Amniotic epithelial cell (primary cell): Measurements from ENCODE around the gene ADIPOR1.
A peak's percentile ranks its signal among the peaks of the same experiment; 100 is the strongest.
"Not testable (repeated sequence)": the region's sequence is repeated elsewhere in the genome, so short reads cannot be mapped to it uniquely, and the experiment has no call there.

Experiments
- DNase-seq: peaks from one replicate; pipeline ENCODE4 v3.0.0-alpha.2; 2010; ENCODE audit warnings: low read depth

The ADIPOR1 gene, protein sequence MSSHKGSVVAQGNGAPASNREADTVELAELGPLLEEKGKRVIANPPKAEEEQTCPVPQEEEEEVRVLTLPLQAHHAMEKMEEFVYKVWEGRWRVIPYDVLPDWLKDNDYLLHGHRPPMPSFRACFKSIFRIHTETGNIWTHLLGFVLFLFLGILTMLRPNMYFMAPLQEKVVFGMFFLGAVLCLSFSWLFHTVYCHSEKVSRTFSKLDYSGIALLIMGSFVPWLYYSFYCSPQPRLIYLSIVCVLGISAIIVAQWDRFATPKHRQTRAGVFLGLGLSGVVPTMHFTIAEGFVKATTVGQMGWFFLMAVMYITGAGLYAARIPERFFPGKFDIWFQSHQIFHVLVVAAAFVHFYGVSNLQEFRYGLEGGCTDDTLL

DNA sequence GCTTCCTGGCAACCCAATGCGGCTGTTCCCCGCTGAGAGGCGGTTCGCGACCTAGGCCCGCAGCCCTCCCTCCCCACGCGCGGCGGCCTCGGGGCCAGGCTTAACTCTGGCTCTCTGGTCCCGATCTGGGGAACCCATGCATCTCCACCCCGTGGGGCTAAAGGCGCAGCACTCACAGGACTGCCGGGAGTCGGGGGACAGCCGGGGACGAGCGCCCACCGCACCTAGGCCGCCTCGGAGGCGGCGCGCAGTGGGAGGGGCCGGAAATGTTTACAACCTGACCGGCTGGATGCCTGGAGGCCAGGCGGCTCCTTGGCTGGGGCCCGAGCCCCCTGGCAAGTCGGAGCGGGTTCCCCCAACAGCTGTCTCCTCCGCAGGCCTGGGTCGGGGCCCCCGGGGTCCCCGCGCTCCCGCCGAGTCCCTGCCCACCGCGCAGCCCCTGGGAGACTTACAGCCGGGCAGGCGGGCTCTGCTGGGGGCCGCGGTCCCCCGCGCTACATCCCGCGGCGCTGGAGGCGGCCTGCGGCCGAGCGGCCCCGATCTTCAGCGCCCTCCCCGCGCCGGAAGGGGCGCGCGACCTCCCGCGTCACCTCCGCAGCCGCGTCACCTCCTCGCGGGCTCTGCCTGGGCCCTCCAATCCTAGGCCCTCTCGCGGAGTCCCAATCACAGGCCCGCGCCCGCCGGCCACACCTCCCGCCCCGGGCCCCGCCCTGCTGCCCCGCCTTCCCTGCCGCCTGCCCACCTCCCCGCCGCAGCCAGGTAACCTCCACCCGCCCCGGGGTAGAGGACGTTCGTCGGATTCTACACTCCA lies at the start of gene ADIPOR1:
TSS of gene ADIPOR1 (minus strand) at position 580 of the 811 bp plus-strand sequence. CDS start 7,242 bp downstream, outside the sequence.
- peak; percentile 77 for DNase-seq

DNA sequence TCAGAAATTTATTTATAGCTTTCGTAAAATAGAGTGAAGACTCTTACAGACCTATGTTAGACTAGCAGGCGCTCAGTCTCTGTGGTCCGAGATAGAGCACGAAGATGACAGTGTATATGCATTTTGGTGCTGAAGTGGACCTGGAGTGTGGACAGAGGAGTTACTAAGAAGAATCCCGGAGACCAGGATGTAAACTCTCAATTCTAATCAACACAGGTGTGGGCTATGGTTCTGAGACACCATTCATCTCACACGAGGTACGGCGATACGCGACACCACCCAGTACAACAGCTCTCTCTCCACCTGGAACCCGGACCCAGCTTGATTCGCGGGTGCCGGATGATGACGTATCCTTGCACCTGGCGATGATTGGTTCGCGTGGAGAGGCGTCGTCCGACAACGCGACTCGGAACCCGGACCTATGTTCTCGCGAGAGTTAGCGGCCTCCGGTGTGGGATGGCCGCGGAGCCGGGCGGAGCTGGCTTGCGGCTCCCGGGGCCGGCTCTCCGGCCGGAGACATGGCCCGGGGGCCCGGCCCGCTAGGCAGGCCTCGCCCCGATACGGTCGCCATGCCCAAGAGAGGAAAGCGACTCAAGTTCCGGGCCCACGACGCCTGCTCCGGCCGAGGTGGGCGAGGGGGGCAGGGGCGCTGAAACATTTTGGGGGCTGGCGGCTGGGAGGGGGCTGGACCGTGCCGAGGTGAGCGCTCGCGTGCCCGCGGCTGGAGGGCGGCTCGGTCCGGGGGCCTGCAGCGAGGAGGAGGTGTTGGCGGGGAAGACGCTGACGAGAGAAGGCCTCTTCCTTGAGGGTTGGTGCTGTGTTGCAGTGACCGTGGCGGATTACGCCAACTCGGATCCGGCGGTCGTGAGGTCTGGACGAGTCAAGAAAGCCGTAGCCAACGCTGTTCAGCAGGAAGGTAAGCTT lies 49.1 kb upstream of the ADIPOR1 start, which contains the start of gene TMEM183A:
TSS of gene TMEM183A (plus strand) at position 427 of the 924 bp plus-strand sequence. CDS start at position 519, 92 bp downstream.
- peak; percentile 93 for DNase-seq

DNA sequence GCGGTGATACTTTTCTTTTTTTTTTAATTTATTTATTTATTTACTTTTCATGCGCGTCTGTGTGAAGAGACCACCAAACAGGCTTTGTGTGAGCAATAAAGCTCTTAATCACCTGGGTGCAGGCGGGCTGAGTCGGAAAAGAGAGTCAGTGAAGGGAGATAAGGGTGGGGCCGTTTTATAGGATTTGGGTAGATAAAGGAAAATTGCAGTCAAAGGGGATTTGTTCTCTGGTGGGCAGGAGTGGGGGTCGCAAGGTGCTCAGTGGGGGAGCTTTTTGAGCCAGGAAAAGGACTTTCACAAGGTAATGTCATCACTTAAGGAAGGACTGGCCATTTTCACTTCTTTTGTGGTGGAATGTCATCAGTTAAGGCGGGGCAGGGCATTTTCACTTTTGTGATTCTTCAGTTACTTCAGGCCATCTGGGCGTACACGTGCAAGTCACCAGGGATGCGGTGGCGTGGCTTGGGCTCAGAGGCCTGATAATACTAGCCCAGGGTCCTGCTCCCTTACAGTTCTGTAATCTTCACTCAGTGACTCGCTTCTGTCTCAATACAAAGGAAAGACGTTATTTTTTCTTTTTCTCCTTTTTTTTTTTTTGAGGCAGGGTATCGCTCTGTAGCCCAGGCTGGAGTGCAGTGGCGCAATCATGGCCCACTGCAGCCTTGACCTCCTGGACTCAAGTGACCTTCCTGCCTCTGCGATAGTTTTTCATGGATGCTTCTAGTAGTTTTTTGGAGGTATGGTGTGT lies 47.5 kb upstream of the ADIPOR1 start:
- not testable (repeated sequence) for DNase-seq

DNA sequence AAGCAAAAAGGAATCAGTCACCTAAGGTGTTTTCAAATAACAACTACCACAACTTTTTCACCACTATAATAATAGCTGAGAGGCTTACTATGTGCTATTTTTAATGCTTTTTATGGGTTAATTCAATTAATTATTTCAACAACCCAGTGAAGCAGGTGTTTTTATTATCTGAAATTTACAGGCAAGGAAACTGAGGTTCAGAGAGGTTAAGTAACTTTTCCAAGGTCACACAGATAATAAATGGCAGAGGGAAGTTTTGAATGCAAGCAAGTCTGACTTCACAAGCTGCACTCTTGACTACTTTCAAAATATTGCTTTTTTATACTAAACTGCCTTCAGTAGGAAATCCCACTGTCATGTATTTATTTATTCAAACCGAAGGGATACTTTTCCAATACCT lies 44.8 kb upstream of the ADIPOR1 start:
- no peak for DNase-seq

DNA sequence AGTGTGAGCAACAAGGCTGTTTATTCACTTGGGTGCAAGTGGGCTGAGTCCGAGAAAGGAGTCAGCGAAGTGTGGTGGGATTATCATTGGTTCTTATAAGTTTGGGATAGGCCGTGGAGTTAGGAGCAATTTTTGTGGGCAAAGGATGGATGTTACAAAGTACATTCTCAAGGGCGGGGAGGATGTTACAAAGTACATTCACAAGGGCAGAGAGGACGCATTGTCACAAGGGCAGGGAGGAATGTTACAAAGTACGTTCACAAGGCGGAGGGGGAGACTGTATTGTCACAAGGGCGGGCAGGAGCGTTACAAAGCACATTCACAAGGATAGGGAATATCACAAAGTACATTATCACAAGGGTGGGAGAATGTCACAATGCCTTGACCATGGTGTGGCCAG lies 43.9 kb upstream of the ADIPOR1 start:
- DNase-seq = no peak

DNA sequence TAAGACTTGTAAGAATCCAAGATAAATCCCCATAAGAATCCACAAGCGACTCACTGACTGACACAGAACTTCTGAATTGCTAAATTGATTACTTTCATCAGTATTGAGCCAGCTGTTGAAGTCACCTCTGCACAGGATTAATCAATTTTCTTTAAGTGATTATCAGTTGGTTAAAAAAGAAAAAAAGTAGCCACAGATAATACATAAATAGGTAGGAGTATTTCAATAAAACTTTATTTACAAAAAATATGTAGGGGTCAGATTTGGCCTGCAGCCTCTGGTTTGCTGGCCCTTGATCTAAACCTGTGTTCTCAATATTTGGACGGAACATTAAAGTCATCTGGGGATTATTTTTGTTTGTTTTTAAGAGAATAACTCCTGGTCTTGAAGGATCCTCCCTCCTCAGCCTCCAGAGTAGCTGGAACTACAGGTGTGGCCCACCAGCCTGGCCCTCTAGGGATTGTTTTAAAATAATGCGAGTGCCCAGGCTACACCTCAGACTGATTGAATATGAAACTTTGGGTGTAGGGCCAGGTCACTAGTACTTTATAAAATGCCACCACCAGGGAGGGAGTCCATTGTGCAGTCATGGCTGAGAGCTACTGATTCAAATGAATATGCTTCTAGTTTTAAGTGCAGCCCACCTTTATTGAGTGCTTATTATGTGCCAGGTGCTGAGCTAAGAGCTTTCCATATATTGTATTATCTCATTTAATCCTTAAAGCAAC lies 42.3 kb upstream of the ADIPOR1 start:
- DNase-seq = no peak

DNA sequence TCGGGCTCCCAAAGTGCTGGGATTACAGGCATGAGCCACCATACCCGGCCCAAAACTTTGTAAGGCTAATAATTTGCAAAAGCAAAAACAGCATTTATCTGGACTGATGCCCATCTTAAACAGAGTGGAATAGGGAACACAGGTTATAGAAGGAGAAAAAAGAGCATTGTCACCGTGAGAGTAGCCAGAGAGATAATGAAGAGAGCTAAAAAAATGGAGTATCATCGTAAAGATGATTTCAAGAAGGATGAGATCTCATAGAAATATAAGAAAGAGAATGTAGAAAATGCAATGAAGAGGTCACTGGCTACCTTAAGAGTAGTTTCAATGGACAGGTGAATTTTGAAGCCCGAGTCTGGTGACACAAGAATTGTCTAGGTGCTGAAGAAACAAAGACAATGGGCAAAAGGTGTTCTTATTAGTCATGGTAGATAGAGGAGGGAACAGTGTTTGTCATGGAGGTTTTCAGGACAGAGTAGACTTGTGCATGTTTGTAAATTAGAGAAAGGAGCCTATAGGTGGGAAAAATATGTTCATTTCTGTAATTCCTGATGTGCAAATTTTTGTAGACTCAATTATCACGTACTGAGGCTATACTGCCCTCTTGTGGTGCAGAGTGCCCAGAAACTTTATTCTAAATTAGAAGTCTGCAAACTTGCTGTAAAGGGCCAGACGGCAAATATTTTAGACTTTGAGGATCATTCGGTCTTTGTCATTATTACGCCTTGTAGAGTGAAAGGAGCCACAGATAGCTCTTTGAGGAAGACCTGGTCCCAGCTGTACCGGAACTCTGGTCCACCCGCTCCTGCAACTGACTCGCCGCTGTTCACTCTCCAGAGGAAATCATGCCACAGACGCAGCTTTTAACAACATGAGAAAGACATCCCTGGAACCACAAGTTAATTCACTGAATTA lies 41.0 kb upstream of the ADIPOR1 start:
- peak; percentile 45 for DNase-seq

DNA sequence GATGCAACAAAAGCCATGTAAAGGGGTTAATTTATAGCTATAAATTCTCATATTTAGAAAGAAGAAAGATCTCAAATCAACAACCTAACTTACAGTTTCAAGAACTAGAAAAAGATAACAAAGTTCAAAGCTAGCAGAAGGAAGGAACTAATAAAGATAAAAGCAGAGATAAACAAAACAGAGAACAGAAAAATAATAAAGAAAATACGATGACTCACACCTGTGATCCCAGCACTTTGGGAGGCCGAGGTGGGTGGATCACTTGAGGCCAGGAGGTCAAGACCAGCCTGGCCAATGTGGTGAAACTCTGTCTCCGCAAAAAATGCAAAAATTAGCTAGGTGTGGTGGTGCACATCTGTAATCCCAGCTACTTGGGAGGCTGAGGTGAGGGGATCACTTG lies 36.6 kb upstream of the ADIPOR1 start:
- peak; percentile 8 for DNase-seq

DNA sequence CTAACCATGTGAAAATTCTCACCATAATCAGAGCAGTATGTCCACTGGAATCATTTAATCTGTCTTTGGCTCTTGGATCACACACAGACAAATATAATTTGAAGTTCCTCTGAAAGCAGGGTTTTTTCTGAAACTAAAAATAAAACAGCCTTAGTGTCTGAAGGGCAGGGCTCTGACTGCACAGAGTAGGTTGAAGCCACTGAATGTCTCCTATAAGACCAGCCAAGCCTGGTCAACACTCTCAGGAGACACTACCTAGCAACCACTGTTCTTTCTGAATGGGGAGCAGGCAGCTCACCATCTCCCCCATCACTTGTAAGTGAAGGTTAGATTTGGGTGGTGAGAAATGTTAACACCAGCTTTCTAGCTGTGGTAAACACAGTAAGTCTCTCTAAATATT lies 33.0 kb upstream of the ADIPOR1 start:
- no peak for DNase-seq

DNA sequence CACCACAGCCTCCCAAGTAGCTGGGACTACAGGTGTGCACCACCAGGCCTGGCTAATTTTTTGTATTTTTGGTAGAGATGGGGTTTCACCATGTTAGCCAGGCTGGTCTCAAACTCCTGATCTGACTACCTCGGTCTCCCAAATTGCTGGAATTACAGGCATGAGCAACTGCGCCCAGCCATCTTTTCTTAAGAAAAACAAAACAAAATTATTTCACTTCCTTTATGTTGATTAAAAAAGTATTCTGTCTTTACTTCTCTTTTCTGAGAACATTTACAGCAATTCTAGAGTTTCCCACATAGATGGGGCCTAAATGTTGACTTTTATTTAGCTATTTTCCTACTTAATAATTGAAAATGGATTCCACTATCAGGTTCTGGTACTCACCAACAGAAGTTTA lies 31.8 kb upstream of the ADIPOR1 start:
- no peak for DNase-seq

DNA sequence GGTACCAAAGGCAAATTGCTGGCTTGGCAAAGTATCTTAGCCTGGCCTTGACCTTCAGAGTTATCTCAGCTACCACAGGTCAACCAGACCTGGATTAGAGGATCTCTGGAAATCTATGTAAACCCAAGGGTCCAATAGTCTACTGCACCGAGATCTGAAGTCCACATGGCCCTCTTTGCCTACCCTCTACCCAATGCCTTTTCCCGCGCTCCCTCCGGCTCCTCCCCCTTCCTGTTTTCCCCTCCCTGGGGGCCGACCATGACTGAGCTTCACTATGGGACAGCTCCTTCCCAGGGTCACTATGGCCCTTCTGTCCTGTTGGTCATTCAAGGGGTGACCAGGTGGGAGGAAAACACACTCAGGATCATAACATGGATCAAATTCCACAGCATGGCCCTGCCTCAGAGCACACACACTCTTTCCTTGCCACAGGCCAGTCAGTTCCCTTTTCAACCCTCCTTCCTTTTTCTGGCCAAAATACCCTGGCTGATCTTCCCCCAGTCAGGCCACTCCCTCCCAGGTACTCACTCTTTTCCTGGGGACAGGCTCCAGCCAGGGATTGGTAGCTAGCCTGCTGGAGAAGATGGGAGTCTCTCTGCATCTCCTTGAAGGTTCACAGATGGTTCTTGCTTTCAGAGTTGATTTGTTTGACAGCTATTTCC lies 29.9 kb upstream of the ADIPOR1 start:
- DNase-seq = no peak

DNA sequence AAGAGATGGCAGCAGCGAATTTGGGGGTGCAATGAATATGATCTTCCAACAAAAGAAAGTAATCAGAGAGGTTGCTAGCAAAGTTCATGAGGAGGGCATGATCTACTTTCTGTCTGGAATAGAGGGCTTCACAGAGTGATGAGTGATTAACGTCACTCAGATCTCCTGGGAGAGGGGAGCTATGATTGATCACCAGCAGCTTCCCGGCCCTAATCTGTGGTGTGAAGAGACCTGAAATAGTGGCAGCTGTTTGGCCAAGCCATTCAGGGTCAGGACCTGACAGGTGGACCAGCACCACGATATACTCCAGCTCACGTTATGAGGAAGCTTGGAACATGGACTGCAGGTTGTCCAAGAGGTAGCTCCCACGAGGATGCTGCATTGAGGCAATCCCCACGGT lies 29.1 kb upstream of the ADIPOR1 start:
- DNase-seq = no peak

DNA sequence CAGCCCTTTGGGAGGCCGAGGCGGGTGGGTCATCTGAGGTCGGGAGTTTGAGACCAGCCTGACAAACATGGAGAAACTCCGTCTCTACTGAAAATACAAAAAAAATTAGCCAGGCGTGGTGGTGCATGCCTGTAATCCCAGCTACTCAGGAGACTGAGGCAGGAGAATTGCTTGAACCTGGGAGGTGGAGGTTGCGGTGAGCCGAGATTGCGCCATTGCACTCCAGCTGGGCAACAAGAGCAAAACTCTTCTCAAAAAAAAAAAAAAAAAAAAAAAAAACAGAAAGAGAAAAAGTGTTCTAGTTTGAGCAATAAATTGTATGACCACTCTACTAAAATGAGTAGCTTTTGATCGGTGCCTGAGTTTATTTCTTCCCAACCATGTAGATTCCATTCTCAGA lies 28.0 kb upstream of the ADIPOR1 start:
- not testable (repeated sequence) for DNase-seq

DNA sequence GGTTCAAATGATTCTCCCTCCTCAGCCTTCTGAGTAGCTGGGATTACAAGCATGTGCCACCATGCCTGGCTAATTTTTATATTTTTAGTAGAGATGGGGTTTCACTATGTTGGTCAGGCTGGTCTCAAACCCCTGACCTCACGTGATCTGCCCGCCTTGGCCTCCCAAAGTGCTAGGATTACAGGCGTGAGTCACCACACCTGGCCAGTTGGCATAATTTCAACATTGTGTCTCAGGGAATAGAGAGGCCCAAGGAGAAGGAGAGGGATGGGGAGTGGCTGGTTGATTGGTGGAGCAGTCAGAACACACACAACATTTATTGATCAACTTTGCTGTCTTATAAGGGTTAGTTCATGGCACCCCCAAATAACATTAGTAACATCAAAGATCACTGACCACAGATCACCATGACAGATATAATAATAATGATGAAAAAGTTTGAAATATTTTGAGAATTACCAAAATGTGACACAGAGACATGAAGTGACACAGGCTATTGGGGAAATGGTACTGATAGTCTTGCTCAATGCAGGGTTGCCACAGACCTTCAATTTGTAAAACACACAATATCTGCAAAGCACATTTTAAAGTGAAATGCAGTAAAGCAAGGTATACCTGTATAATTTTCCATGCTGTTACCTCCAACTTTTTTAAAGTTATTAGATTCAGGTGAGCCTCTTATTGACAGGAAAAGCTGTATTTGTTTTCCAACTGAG lies 24.8 kb upstream of the ADIPOR1 start:
- DNase-seq = no peak

DNA sequence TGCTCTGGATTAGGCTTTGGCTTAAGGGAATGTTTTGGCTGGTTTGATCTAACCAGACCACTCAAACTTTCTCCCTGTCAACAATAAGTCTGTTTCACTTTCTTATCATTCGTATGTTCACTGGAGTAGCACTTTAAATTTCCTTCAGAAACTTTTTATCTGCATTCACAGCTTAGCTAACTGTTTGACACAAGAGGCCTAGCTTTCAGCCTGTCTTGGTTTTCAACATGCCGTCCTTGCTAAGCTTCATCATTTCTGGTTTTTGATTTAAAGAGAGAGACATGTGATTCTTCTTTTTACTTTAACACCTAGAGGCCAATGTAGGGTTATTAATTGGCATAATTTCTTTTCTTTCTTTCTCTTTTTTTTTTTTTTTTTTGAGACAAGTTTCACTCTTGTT lies 23.8 kb upstream of the ADIPOR1 start:
- DNase-seq = no peak

DNA sequence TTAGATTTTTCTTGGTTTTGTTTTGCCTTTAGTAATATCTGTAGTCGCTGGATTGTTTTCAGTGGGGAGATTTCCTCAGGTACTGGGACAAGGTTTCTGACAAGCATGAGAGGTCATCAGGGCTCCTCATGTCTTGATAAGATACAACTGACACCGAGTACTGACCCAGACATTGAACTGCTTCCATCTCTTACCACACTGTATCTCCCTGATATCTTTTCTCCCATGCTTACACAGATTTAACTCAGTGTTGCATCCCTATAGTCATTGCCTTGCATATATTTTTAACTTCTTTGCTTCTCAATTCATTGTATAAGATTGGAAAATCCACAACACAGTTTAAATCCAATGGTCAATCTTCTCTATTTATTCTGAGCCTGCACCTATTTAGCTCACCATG lies 21.3 kb upstream of the ADIPOR1 start:
- DNase-seq = no peak

DNA sequence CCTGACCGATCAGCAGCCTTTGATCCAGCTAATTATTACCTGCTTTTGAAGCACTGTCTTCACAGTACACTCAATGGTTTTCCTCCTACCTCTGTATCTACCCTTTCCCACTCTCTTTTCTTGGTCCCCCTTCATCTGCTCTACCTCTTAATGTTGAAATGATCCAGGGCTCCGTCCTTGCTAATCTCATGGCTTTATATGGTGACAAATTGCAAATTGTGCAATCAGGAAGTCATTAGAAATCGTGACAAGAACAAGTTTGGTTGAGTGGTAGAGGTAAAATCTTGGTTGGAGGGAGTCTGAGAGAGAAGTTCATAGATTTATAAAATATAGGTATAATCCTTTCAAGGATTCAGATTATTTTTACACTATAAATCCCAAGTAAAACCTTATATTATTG lies 18.5 kb upstream of the ADIPOR1 start:
- no peak for DNase-seq

DNA sequence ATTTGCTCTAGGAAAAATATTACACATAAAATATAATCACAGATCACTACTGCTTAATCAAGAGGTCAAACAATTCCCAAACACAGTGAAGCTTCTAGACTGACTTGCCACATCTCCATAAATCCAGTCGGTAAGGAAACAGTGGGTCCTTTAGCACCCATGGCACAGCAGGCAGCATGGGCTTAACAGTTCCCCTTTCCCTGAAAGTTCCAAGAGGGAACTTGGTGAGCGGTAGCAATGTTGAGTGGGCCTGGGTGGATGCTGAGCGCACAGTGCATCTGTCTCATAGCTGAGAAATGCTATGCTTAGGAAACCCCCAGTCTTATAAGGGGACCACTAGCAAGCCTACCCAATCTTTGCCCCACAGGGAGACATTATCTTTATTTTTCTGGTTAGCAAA lies 16.7 kb upstream of the ADIPOR1 start:
- no peak for DNase-seq
